A549 treated with GW870086 at 1 μM for 4 hours (cell line): Measurements from ENCODE around the gene ARIH2. TPM values are rescaled to one million over a fixed set of nuclear protein-coding genes. Genes with fewer than 3 reads are reported as not detected.

Experiments used
- total RNA-seq: library from RNA; stranded (reverse); fragments of 200-300 nt; extraction: Qiagen RNA extraction; gene quantifications from 5 replicates; pipeline ENCODE4 v1.2.3, GENCODE V29; 2022; ENCODE audit warnings: low read depth

Gene ARIH2
- total RNA-seq = 51.7 to 59.8 TPM (median 57.3 TPM) in 5 replicates

GRCh38 chr3:48918388-48919214 lies at the start of gene ARIH2:
Gene ARIH2, plus strand, starts transcription at chr3:48918842. Its CDS starts 8,717 bp downstream, at chr3:48927559.

DNA sequence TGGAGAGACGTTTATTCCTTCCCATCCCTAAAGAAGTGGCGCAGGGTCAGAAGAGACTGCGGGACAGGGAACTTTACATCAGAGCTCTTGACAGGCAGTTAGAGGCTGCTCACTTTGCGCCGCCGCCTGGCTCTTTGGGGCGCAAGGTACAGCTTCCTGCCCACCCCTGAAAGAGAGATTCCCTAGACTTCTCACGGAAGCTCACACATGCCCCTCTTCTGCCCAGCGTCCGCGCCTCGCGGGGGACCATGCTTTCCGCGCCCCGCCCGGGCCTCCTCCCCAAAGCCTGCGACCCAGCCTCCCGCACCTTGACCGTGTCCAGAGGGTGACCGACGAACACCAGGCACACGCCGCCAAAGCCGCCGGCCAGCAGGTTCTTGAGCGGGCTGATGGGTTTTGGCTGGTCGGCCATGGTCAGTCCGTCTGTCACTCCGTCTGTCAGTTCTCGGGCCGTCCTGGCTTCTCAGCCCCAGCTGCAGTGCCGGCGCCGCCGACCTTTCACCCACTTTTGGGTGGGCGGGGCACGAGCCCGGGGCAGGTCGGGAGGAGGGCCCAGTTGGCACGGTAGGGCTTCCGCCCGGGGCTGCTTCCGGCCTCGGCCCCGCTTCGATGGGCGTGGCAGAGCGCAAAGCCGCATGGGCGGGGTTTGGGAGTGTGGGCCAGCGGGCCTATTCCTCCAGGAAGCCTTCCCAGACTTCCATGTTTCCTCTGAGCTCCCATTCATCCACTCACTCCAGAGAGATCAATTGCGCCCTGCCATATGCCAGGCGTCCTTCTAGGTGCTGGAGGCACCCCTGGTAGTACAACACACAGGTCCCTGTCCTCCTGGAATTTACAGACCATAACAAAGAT lies 20.0 kb upstream of the ARIH2 start, which contains the start of gene SLC25A20:
Gene SLC25A20 (minus strand): TSS at position 500 of the 852 bp plus-strand sequence. CDS start 88 bp downstream, at position 412.

GRCh38 chr3:48989796-48990635 lies 71.4 kb downstream of the ARIH2 start, which contains the start of gene P4HTM:
Gene P4HTM, plus strand, starts transcription at chr3:48990241. Its CDS starts 16 bp downstream, at chr3:48990257.

DNA sequence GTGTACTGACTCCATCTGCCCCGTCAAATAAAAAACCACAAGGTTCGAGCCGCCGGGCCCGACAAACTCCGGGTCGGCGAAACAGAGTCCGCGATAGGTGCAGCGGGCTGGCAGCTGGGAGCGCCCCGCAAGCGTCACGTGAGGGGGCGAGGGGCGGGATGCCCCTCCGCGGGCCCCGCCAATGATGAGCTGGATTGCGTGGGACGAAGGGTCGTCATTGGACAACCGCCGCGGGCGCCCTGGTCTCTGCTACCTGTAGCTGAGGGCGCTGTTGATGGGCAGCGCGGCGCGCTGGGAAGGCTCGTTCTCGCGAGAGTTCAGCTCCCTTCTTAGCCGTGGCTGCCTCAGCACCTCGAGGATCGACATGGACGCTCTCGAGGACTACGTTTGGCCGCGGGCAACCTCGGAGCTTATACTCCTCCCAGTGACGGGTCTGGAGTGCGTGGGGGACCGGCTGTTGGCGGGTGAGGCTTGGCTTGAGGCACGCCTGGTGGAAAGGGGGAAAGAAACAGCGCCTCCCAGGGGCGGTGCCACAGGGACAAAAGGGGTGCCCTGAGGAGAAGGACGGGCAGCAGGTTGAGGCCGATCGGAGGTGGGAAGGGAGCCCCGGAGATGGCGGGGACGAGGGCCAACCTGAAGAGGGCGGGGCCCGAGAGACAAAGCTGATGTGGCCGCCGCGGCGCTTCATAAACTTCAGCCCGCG lies 88.6 kb downstream of the ARIH2 start, which contains the start of gene WDR6:
Gene WDR6 (plus strand): TSS at position 324 of the 703 bp plus-strand sequence. CDS start 41 bp downstream, at position 365.

GRCh38 chr3:49017971-49018706 lies 99.5 kb downstream of the ARIH2 start, which contains the start of gene DALRD3:
Gene DALRD3, minus strand, starts transcription at chr3:49018580. Its CDS starts 16 bp downstream, at chr3:49018564.

GRCh38 chr3:49021813-49022687 lies 103.4 kb downstream of the ARIH2 start, which contains the start of gene NDUFAF3:
Gene NDUFAF3, plus strand, starts transcription at chr3:49022121. Its CDS starts 24 bp downstream, at chr3:49022145.

DNA sequence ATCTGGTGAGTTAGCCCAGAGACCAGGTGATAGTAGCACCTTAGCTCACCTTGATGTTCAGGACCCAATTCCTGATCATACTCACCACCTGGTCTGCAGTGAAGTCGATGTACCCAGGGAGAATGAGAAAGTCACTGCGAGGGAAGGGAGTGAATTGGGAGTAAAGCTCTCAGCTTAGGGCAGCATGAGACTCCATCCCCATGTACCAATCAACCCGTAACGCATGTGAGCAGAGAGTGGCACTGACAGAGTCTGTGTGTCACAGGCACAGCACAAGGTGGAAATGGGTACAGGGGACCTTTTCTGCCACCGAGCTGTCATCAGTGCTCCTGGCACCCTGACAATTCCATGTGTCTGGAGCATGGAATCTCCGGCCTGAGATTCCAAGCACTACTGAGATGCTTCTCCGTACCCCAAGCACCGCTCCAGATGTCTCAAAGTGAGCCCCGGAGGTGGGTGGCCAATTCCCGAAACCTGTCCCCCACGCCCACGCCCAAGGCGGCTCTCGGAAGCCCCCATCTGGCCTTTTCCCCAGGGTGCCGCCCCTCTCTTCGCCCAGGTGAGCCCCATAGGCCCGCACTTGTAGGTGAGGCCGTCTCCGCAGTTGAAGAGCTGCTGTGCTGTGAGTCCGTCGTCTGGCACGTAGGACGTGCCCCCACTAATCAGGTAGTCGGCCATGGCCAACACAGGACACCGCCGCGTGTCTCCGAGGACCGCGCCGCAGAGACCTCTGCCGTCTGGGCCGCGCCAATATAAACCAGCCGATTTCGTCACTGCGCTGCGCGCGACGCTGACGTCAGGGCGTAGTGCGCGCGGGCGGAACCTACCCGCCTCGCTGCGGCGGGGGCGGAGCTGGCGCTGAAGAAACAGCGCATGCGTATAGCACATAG lies 110.3 kb downstream of the ARIH2 start, which contains the start of gene IMPDH2:
Gene IMPDH2 (minus strand): TSS at position 726 of the 890 bp plus-strand sequence. CDS start 48 bp downstream, at position 678.

Other genes starting within 250 kb of the ARIH2 start
- 7.4 to 9.7 TPM (median 8.5 TPM) in 5 replicates for gene NCKIPSD, start 232.9 kb upstream of the ARIH2 start, total RNA-seq
- gene IP6K2, start 201.6 kb upstream of the ARIH2 start, total RNA-seq = 43.9 to 52.0 TPM (median 47.8 TPM) in 5 replicates
- 14.5 to 21.4 TPM (median 16.9 TPM) in 5 replicates for gene PRKAR2A, start 71.0 kb upstream of the ARIH2 start, total RNA-seq
- gene SLC25A20, start 20.0 kb upstream of the ARIH2 start, total RNA-seq = 9.6 to 11.3 TPM (median 10.8 TPM) in 5 replicates
- 14.5 to 18.1 TPM (median 16.6 TPM) in 5 replicates for gene P4HTM, start 71.4 kb downstream of the ARIH2 start, total RNA-seq
- gene WDR6, start 88.5 kb downstream of the ARIH2 start, total RNA-seq = 61.1 to 69.8 TPM (median 66.9 TPM) in 5 replicates
- gene DALRD3, start 99.7 kb downstream of the ARIH2 start, total RNA-seq = 20.4 to 26.4 TPM (median 22.4 TPM) in 5 replicates
- gene NDUFAF3, start 103.3 kb downstream of the ARIH2 start, total RNA-seq = 63.1 to 98.4 TPM (median 86.2 TPM) in 5 replicates
- gene IMPDH2, start 110.6 kb downstream of the ARIH2 start, total RNA-seq = 147 to 166 TPM (median 153 TPM) in 5 replicates
- gene QRICH1, start 175.2 kb downstream of the ARIH2 start, total RNA-seq = 32.8 to 39.1 TPM (median 38.5 TPM) in 5 replicates
- 129 to 152 TPM (median 140 TPM) in 5 replicates for gene QARS1, start 185.9 kb downstream of the ARIH2 start, total RNA-seq
- 17.5 to 23.3 TPM (median 21.3 TPM) in 5 replicates for gene USP19, start 202.0 kb downstream of the ARIH2 start, total RNA-seq
- gene LAMB2, start 214.2 kb downstream of the ARIH2 start, total RNA-seq = 86.4 to 110 TPM (median 98.1 TPM) in 5 replicates
- 11.0 to 14.9 TPM (median 12.2 TPM) in 5 replicates for gene CCDC71, start 247.5 kb downstream of the ARIH2 start, total RNA-seq